ENCODE results near the gene IFIT3.
"Not testable (repeated sequence)": the region's sequence is repeated elsewhere in the genome, so short reads cannot be mapped to it uniquely, and the experiment has no call there.

IFIT3 gene

GRCh38 chr10:89329151-89329550 lies 1.4 kb downstream of the IFIT3 start:
- no peak for TF ChIP-seq CTCF (IDR thresholded peaks at IDR 0.05; ENCODE audit: insufficient read depth, low read depth, low read length, missing control alignments)
- DNase-seq (ENCODE audit: low read depth), result no peak
- H3K4me3 ChIP-seq (ENCODE audit: low read depth, low read length), result peak overlapping the region; percentile 62

- peak; percentile 59 for DNase-seq (ENCODE audit: low read depth)
- peak overlapping the region; percentile 36 for H3K4me3 ChIP-seq (ENCODE audit: low read depth, low read length)
These were observed 2.2 kb downstream of the IFIT3 start for GRCh38 chr10:89330014-89330413.

- DNase-seq (ENCODE audit: low read depth), result no peak
- no peak for TF ChIP-seq CTCF (IDR thresholded peaks at IDR 0.05; ENCODE audit: insufficient read depth, low read depth, low read length, missing control alignments)
- peak overlapping the region; percentile 36 for H3K4me3 ChIP-seq (ENCODE audit: low read depth, low read length)
These were observed 2.9 kb downstream of the IFIT3 start for GRCh38 chr10:89330537-89331212.

- DNase-seq (ENCODE audit: low read depth), result not testable (repeated sequence)
- H3K4me3 ChIP-seq (ENCODE audit: low read depth, low read length), result peak overlapping the region; percentile 90
These were observed 3.8 kb downstream of the IFIT3 start for GRCh38 chr10:89331487-89332122.

GRCh38 chr10:89332123-89332633 lies 4.4 kb downstream of the IFIT3 start:
- peak; percentile 91 for DNase-seq (ENCODE audit: low read depth)
- TF ChIP-seq CTCF (IDR thresholded peaks at IDR 0.05; ENCODE audit: insufficient read depth, low read depth, low read length, missing control alignments), result no peak
- H3K4me3 ChIP-seq (ENCODE audit: low read depth, low read length), result peak overlapping the region; percentile 90

GRCh38 chr10:89335226-89335625 lies 7.4 kb downstream of the IFIT3 start:
- no peak for TF ChIP-seq CTCF (IDR thresholded peaks at IDR 0.05; ENCODE audit: insufficient read depth, low read depth, low read length, missing control alignments)
- peak overlapping the region; percentile 90 for H3K4me3 ChIP-seq (ENCODE audit: low read depth, low read length)
- DNase-seq (ENCODE audit: low read depth), result peak; percentile 37

- no peak for DNase-seq (ENCODE audit: low read depth)
- no peak for TF ChIP-seq CTCF (IDR thresholded peaks at IDR 0.05; ENCODE audit: insufficient read depth, low read depth, low read length, missing control alignments)
These were observed 8.4 kb downstream of the IFIT3 start for GRCh38 chr10:89336241-89336640.

GRCh38 chr10:89337484-89337883 lies 9.7 kb downstream of the IFIT3 start:
- TF ChIP-seq CTCF (IDR thresholded peaks at IDR 0.05; ENCODE audit: insufficient read depth, low read depth, low read length, missing control alignments), result no peak
- H3K4me3 ChIP-seq (ENCODE audit: low read depth, low read length), result no peak overlapping the region
- DNase-seq (ENCODE audit: low read depth), result peak; percentile 73

More at GRCh38 chr10:89336241-89336640, 8.4 kb downstream of the IFIT3 start:
- H3K4me3 ChIP-seq (ENCODE audit: low read depth, low read length), result no peak overlapping the region
